Bronchial epithelial cell (primary cell): ENCODE data around the gene ITGBL1. TPM values are rescaled to one million over a fixed set of nuclear protein-coding genes. Genes with fewer than 3 reads are reported as not detected.

Experiments used
- DNase-seq: peaks from one replicate; pipeline ENCODE4 v3.0.0-alpha.2; 2010; ENCODE audit warnings: low read depth
- FAIRE-seq: peaks from 2 replicates; lab custom pipeline; 2011; peaks lifted over from hg19 to GRCh38; lab: Jason Lieb, UNC
- H3K27me3 ChIP-seq: 2 replicates; pipeline ENCODE4 v1.5.1; 2011; ENCODE audit warnings: low read length; ENCODE audit not compliant: control insufficient read depth, insufficient read depth
- H3K36me3 ChIP-seq: 2 replicates; pipeline ENCODE4 v1.5.1; 2011; ENCODE audit warnings: low read length; ENCODE audit not compliant: control insufficient read depth, insufficient read depth
- H3K4me3 ChIP-seq: 2 replicates; pipeline ENCODE4 v1.5.1; 2011; ENCODE audit warnings: mild to moderate bottlenecking, low read depth, low read length, control low read depth
- CTCF ChIP-seq: IDR thresholded peaks from 2 replicates; pipeline ENCODE4 v1.5.1; 2011; ENCODE audit warnings: mild to moderate bottlenecking, moderate library complexity, low read length, control low read depth, inconsistent platforms; ENCODE audit not compliant: insufficient read depth, severe bottlenecking
- total RNA-seq: library from RNA; depleted of rRNA; stranded (reverse); fragments of >200 nt; gene quantifications from 2 replicates; pipeline ENCODE4 v1.2.1, GENCODE V29; 2014

The ITGBL1 gene
- total RNA-seq, 1 donor from 2014 or later = 1.1 TPM

- Histone ChIP-seq H3K4me3 (no peak overlapping the region), H3K36me3 (no peaks in the 10 kb centered on the region), H3K27me3 (no peaks in the 10 kb centered on the region)
- DNase-seq (no peak), FAIRE-seq (no peak)
- TF ChIP-seq CTCF = no peak
Observed at GRCh38 chr13:101726681-101727080, 274.2 kb downstream of the ITGBL1 start.

- FAIRE-seq (no peak), DNase-seq (no peak)
- no peak for TF ChIP-seq CTCF
- H3K27me3 ChIP-seq = no peaks in the 10 kb centered on the region
- no peaks in the 10 kb centered on the region for H3K36me3 ChIP-seq
- H3K4me3 ChIP-seq = no peak overlapping the region
Observed at GRCh38 chr13:101727118-101727517, 274.6 kb downstream of the ITGBL1 start.

GRCh38 chr13:101728021-101728420, 275.5 kb downstream of the ITGBL1 start:
- TF ChIP-seq CTCF = no peak
- FAIRE-seq (no peak), DNase-seq (no peak)
- no peaks in the 10 kb centered on the region for H3K36me3 ChIP-seq
- H3K27me3 ChIP-seq = no peaks in the 10 kb centered on the region
- no peak overlapping the region for H3K4me3 ChIP-seq

- no peak for TF ChIP-seq CTCF
- no peaks in the 10 kb centered on the region for H3K36me3 ChIP-seq
- no peaks in the 10 kb centered on the region for H3K27me3 ChIP-seq
- no peak for FAIRE-seq
- DNase-seq = no peak
- no peak overlapping the region for H3K4me3 ChIP-seq
Observed at GRCh38 chr13:101728615-101729014, 276.1 kb downstream of the ITGBL1 start.

- no peak for DNase-seq
- no peaks in the 10 kb centered on the region for H3K27me3 ChIP-seq
- TF ChIP-seq CTCF = no peak
- no peak overlapping the region for H3K4me3 ChIP-seq
- H3K36me3 ChIP-seq = no peaks in the 10 kb centered on the region
- no peak for FAIRE-seq
Observed at GRCh38 chr13:101730420-101731000, 278.0 kb downstream of the ITGBL1 start.

GRCh38 chr13:101736566-101736965, 284.1 kb downstream of the ITGBL1 start:
- Histone ChIP-seq H3K36me3 (no peaks in the 10 kb centered on the region), H3K27me3 (no peaks in the 10 kb centered on the region), H3K4me3 (no peak overlapping the region)
- peak; percentile 50 for DNase-seq
- FAIRE-seq = no peak
- TF ChIP-seq CTCF = no peak
